Measurements from ENCODE around the gene TPST1.
A peak's percentile ranks its signal among the peaks of the same experiment; 100 is the strongest.

TPST1 gene

GRCh38 chr7:66276363-66276762, 71.2 kb downstream of the TPST1 start:
- no peak overlapping the region for H3K4me3 ChIP-seq (ENCODE audit: severe bottlenecking)
- H3K27ac ChIP-seq (ENCODE audit: poor library complexity, severe bottlenecking): peak overlapping the region; percentile 29
- DNase-seq (ENCODE audit: low spot score) (no peak), ATAC-seq (ENCODE audit: low read depth) (no peak)
- H3K9me3 ChIP-seq (ENCODE audit: severe bottlenecking): peaks cover 2% of the 10 kb centered on the region
- no peaks in the 10 kb centered on the region; the same call in 1 of the 2 replicates for H3K36me3 ChIP-seq (ENCODE audit: low read depth)
- H3K4me1 ChIP-seq (ENCODE audit: insufficient read depth, poor library complexity, severe bottlenecking): peaks cover 18% of the 10 kb centered on the region
- no peak for TF ChIP-seq CTCF (IDR thresholded peaks at IDR 0.05; ENCODE audit: poor library complexity, severe bottlenecking)
- no peaks in the 10 kb centered on the region for H3K27me3 ChIP-seq (ENCODE audit: insufficient read depth, poor library complexity, severe bottlenecking)

GRCh38 chr7:66277492-66277891, 72.4 kb downstream of the TPST1 start:
- Histone ChIP-seq H3K36me3 (ENCODE audit: low read depth) (no peaks in the 10 kb centered on the region), H3K27ac (ENCODE audit: poor library complexity, severe bottlenecking) (peak overlapping the region; percentile 29), H3K4me1 (ENCODE audit: insufficient read depth, poor library complexity, severe bottlenecking) (peaks cover 30% of the 10 kb centered on the region), H3K27me3 (ENCODE audit: insufficient read depth, poor library complexity, severe bottlenecking) (no peaks in the 10 kb centered on the region), H3K9me3 (ENCODE audit: severe bottlenecking) (peaks cover 2% of the 10 kb centered on the region), H3K4me3 (ENCODE audit: severe bottlenecking) (no peak overlapping the region)
- no peak for ATAC-seq (ENCODE audit: low read depth)
- no peak for TF ChIP-seq CTCF (IDR thresholded peaks at IDR 0.05; ENCODE audit: poor library complexity, severe bottlenecking)
- no peak for DNase-seq (ENCODE audit: low spot score)

GRCh38 chr7:66279912-66280311, 74.8 kb downstream of the TPST1 start:
- H3K9me3 ChIP-seq (ENCODE audit: severe bottlenecking): no peaks in the 10 kb centered on the region
- peaks cover 46% of the 10 kb centered on the region for H3K4me1 ChIP-seq (ENCODE audit: insufficient read depth, poor library complexity, severe bottlenecking)
- no peak for TF ChIP-seq CTCF (IDR thresholded peaks at IDR 0.05; ENCODE audit: poor library complexity, severe bottlenecking)
- DNase-seq (ENCODE audit: low spot score) (no peak), ATAC-seq (ENCODE audit: low read depth) (no peak)
- no peaks in the 10 kb centered on the region for H3K36me3 ChIP-seq (ENCODE audit: low read depth)
- H3K27me3 ChIP-seq (ENCODE audit: insufficient read depth, poor library complexity, severe bottlenecking): no peaks in the 10 kb centered on the region
- H3K4me3 ChIP-seq (ENCODE audit: severe bottlenecking): no peak overlapping the region
- no peak overlapping the region for H3K27ac ChIP-seq (ENCODE audit: poor library complexity, severe bottlenecking)

GRCh38 chr7:66281678-66282590, 76.8 kb downstream of the TPST1 start:
- Histone ChIP-seq H3K27ac (ENCODE audit: poor library complexity, severe bottlenecking) (peak overlapping the region; percentile 91), H3K27me3 (ENCODE audit: insufficient read depth, poor library complexity, severe bottlenecking) (no peaks in the 10 kb centered on the region), H3K36me3 (ENCODE audit: low read depth) (no peaks in the 10 kb centered on the region; the same call in 1 of the 2 replicates), H3K4me1 (ENCODE audit: insufficient read depth, poor library complexity, severe bottlenecking) (peaks cover 37% of the 10 kb centered on the region), H3K4me3 (ENCODE audit: severe bottlenecking) (no peak overlapping the region), H3K9me3 (ENCODE audit: severe bottlenecking) (no peaks in the 10 kb centered on the region)
- ATAC-seq (ENCODE audit: low read depth): peak; percentile 71
- no peak for DNase-seq (ENCODE audit: low spot score)
- TF ChIP-seq CTCF (IDR thresholded peaks at IDR 0.05; ENCODE audit: poor library complexity, severe bottlenecking): no peak

- ATAC-seq (ENCODE audit: low read depth): no peak
- peaks cover 34% of the 10 kb centered on the region for H3K4me1 ChIP-seq (ENCODE audit: insufficient read depth, poor library complexity, severe bottlenecking)
- no peaks in the 10 kb centered on the region; the same call in 1 of the 2 replicates for H3K36me3 ChIP-seq (ENCODE audit: low read depth)
Observed at GRCh38 chr7:66282591-66282935, 77.4 kb downstream of the TPST1 start.

More at GRCh38 chr7:66282591-66282935, 77.4 kb downstream of the TPST1 start:
- Histone ChIP-seq H3K27me3 (ENCODE audit: insufficient read depth, poor library complexity, severe bottlenecking) (no peaks in the 10 kb centered on the region), H3K4me3 (ENCODE audit: severe bottlenecking) (no peak overlapping the region), H3K9me3 (ENCODE audit: severe bottlenecking) (no peaks in the 10 kb centered on the region), H3K27ac (ENCODE audit: poor library complexity, severe bottlenecking) (peak overlapping the region; percentile 91)
- TF ChIP-seq CTCF (IDR thresholded peaks at IDR 0.05; ENCODE audit: poor library complexity, severe bottlenecking): no peak
- DNase-seq (ENCODE audit: low spot score): no peak

Data from RWPE2 (cell line).